Gastroesophageal sphincter (tissue), 4 donors: ENCODE measurements around the gene WNT3A. TPM values are rescaled to one million over a fixed set of nuclear protein-coding genes. Genes with fewer than 3 reads are reported as not detected.

Experiments
- ATAC-seq: fragments of 150-250 bp; one replicate; pipeline ENCODE4 v1.9.1; 2016; ENCODE audit warnings: mild to moderate bottlenecking, moderate library complexity
- H3K27ac ChIP-seq, 4 donors: fragments of 200-600 bp; sonication (generic) in 3 of 4; 1 replicate in 3 of 4; 2 replicates in 1 of 4; pipeline ENCODE4 v1.5.1; 2016 to 2019
- H3K27me3 ChIP-seq: fragments of 200-600 bp; sonication (generic); one replicate; pipeline ENCODE4 v1.5.1; 2019
- H3K36me3 ChIP-seq, 2 donors: fragments of 200-600 bp; sonication (generic); one replicate each; pipeline ENCODE4 v1.5.1; 2019; ENCODE audit warnings: control low read depth in 1 of 2
- H3K4me1 ChIP-seq, 3 donors: fragments of 200-600 bp; sonication (generic); 1 replicate in 2 of 3; 2 replicates in 1 of 3; pipeline ENCODE4 v1.5.1; 2016 to 2019; ENCODE audit warnings: control low read depth in 2 of 3
- H3K4me3 ChIP-seq, 2 donors: fragments of 200-600 bp; sonication (generic); one replicate each; pipeline ENCODE4 v1.5.1; 2019; ENCODE audit warnings: mild to moderate bottlenecking in 1 of 2, moderate library complexity in 1 of 2
- H3K9me3 ChIP-seq, 3 donors: fragments of 200-600 bp; sonication (generic); one replicate each; pipeline ENCODE4 v1.5.1; 2017 to 2019; ENCODE audit warnings: control low read depth in 2 of 3
- CTCF ChIP-seq, 4 experiments: fragments of 200-600 bp in 2 of 4; fragments of 450-650 bp in 2 of 4; sonication (generic) in 1 of 4; IDR thresholded peaks; one replicate each; pipeline ENCODE4 v1.5.1; 2017 to 2019; ENCODE audit warnings: antibody characterized with exemption in 4 of 4, mild to moderate bottlenecking in 2 of 4, moderate library complexity in 2 of 4
- EP300 ChIP-seq: sonication (generic); formaldehyde crosslinking; IDR thresholded peaks from one replicate; pipeline ENCODE4 v1.6.1; 2017; ENCODE audit warnings: antibody characterized with exemption, mild to moderate bottlenecking
- POLR2A ChIP-seq, 2 donors: fragments of 450-650 bp; IDR thresholded peaks; one replicate each; pipeline ENCODE4 v1.6.1; 2017; ENCODE audit warnings: antibody characterized with exemption in 2 of 2, mild to moderate bottlenecking in 2 of 2, moderate library complexity in 1 of 2
- POLR2AphosphoS5 ChIP-seq: sonication (generic); formaldehyde crosslinking; IDR thresholded peaks from one replicate; pipeline ENCODE4 v1.6.1; 2017; ENCODE audit warnings: antibody characterized with exemption
- WGBS, 2 donors: methylation state at CpG; one replicate each; pipeline ENCODE4 v1.1.5; 2018; ENCODE audit warnings: low coverage in 1 of 2; 5-methylcytosine and 5-hydroxymethylcytosine counted together
- total RNA-seq, 4 donors: library from RNA; depleted of rRNA; stranded (reverse); fragments of >200 nt; gene quantifications; one replicate each; pipeline ENCODE4 v1.1.0, GENCODE V29; 2016

WNT3A gene
- total RNA-seq, 4 donors from 2014 or later, result not detected

GRCh38 chr1:228071839-228072657, 65.2 kb downstream of the WNT3A start:
- no peak for ATAC-seq
- no peaks in the 10 kb centered on the region for H3K36me3 ChIP-seq
- 46 to 57% methylated on average over 6 to 7 of the region's 7 CpGs for WGBS, 2 donors
- H3K27me3 ChIP-seq, result peaks cover 57% of the 10 kb centered on the region
- no peaks in the 10 kb centered on the region for H3K9me3 ChIP-seq
- no peak for TF ChIP-seq EP300
- TF ChIP-seq CTCF (IDR thresholded peaks at IDR 0.05), result no peak
- TF ChIP-seq POLR2A (IDR thresholded peaks at IDR 0.05), result no peak
- no peak for TF ChIP-seq POLR2AphosphoS5
- no peaks in the 10 kb centered on the region for H3K4me1 ChIP-seq
- H3K4me3 ChIP-seq, result no peak overlapping the region
- H3K27ac ChIP-seq, result no peak overlapping the region

DNA sequence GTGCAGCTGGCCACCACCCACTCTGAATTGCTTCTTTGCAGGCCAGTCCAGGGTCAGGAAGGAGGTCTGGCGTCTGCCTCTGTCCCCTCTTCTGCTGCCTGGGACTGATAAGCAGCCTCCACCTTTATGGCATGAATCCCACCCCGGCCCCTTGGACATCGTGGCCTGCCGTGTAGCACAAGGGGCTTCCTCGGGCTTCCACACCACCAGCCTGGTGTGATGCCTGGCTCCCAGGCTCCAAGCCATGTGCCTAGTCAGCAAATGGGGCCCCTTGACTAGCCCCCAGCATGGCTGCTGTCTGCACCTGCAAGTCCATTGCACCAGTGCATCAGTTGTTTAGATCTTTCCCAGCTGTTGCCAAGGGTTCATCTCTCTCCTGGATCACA, 65.9 kb downstream of the WNT3A start:
- no peak overlapping the region for H3K27ac ChIP-seq
- H3K9me3 ChIP-seq, result no peaks in the 10 kb centered on the region
- peaks cover 0 to under 1% (median 0%) of the 10 kb centered on the region in 3 donors for H3K4me1 ChIP-seq
- H3K36me3 ChIP-seq, result no peaks in the 10 kb centered on the region
- ATAC-seq, result no peak
- 42% methylated on average over 4 of the region's 5 CpGs; no CpG with 5 or more reads in 1 of the 2 donors for WGBS, 2 donors
- H3K4me3 ChIP-seq, result no peak overlapping the region
- TF ChIP-seq POLR2A (IDR thresholded peaks at IDR 0.05) (no peak), EP300 (no peak), CTCF (IDR thresholded peaks at IDR 0.05) (no peak), POLR2AphosphoS5 (no peak)
- peaks cover 51% of the 10 kb centered on the region for H3K27me3 ChIP-seq

DNA sequence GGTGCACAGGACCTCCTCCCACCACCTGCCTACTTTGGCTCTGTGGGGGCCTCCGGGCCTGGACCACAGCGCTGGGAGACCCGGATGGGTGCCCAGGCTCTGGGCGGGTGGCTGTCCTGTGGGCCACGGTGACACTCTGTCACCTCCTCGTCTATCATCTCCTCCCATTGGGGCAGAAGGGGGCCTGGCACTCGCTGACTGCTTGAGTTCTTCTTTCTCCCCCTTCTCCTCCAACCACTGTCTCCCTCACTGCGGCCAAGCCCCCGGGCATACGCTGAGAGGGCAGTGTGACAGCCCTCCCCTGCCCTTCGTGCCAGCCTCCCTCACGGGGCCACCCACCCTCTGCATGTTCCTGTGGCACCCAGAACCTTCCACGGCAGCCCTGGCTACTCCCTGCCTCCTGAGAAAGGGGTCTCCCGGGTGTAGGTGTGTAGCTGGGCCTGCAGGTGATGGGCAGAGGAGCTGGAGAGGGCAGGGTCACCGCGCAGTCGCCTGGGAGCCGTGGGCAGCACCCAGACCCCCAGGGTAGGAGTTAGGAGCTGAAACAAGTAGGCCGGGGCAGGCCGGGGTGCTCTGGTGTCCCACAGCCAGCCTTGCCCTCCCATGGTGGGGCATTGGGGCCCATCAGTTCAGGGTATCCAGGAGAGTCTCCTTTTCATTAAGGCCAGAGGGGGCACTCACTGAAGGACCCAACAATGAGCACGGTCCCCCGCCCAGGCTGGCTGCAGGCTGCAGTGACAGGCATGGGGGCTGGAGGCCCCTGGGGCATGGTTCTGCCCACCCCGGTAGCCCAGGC, 66.5 kb downstream of the WNT3A start:
- peaks cover 0 to 4% (median 0%) of the 10 kb centered on the region in 3 donors for H3K4me1 ChIP-seq
- ATAC-seq, result no peak
- H3K27me3 ChIP-seq, result peaks cover 45% of the 10 kb centered on the region
- 42% methylated on average over 7 of the region's 23 CpGs; no CpG with 5 or more reads in 1 of the 2 donors for WGBS, 2 donors
- no peak overlapping the region for H3K27ac ChIP-seq
- no peak for TF ChIP-seq POLR2A (IDR thresholded peaks at IDR 0.05)
- no peak for TF ChIP-seq CTCF (IDR thresholded peaks at IDR 0.05)
- no peak for TF ChIP-seq POLR2AphosphoS5
- TF ChIP-seq EP300, result no peak
- no peaks in the 10 kb centered on the region for H3K9me3 ChIP-seq
- H3K4me3 ChIP-seq, result no peak overlapping the region
- no peaks in the 10 kb centered on the region for H3K36me3 ChIP-seq

GRCh38 chr1:228073857-228074545, 67.2 kb downstream of the WNT3A start:
- Histone ChIP-seq H3K9me3 (no peaks in the 10 kb centered on the region), H3K36me3 (no peaks in the 10 kb centered on the region), H3K27me3 (peaks cover 37% of the 10 kb centered on the region), H3K27ac (no peak overlapping the region), H3K4me1 (peaks cover 0 to 4% (median 0%) of the 10 kb centered on the region in 3 donors), H3K4me3 (no peak overlapping the region)
- WGBS, 2 donors, result 37 to 60% methylated on average over 4 to 7 of the region's 16 CpGs
- TF ChIP-seq EP300 (no peak), CTCF (IDR thresholded peaks at IDR 0.05) (no peak), POLR2AphosphoS5 (no peak)
- no peak for ATAC-seq
